NCI-H128 (cell line): ENCODE results near the gene C1orf198.

Source experiments
- DNase-seq: peaks from one replicate; lab custom pipeline; 2025; ENCODE audit not compliant: unreplicated experiment; lab: John Stamatoyannopoulos, UW

The C1orf198 gene

GRCh38 chr1:230867903-230868735, at the start of gene C1orf198:
Gene C1orf198 (minus strand): TSS chr1:230868521. CDS start chr1:230868512, 9 bp downstream.
- DNase-seq, result peak; percentile 17

- DNase-seq, result peak; percentile 37
Measured at GRCh38 chr1:230917284-230918135, 49.2 kb upstream of the C1orf198 start.

GRCh38 chr1:230916587-230917283, 48.4 kb upstream of the C1orf198 start:
- DNase-seq, result no peak

- no peak for DNase-seq
Measured at GRCh38 chr1:230915078-230915477, 46.8 kb upstream of the C1orf198 start.

- DNase-seq, result no peak
Measured at GRCh38 chr1:230913496-230913895, 45.2 kb upstream of the C1orf198 start.

GRCh38 chr1:230910755-230911117, 42.4 kb upstream of the C1orf198 start:
- no peak for DNase-seq

GRCh38 chr1:230909974-230910754, 41.8 kb upstream of the C1orf198 start:
- DNase-seq, result no peak

GRCh38 chr1:230907472-230908205, 39.3 kb upstream of the C1orf198 start:
- no peak for DNase-seq

GRCh38 chr1:230906226-230906625, 37.9 kb upstream of the C1orf198 start:
- DNase-seq, result no peak

GRCh38 chr1:230905733-230906132, 37.4 kb upstream of the C1orf198 start:
- no peak for DNase-seq

GRCh38 chr1:230902349-230902923, 34.1 kb upstream of the C1orf198 start:
- DNase-seq, result no peak

- no peak for DNase-seq
Measured at GRCh38 chr1:230901671-230902070, 33.4 kb upstream of the C1orf198 start.

- no peak for DNase-seq
Measured at GRCh38 chr1:230900984-230901383, 32.7 kb upstream of the C1orf198 start.

- DNase-seq, result no peak
Measured at GRCh38 chr1:230899841-230900251, 31.5 kb upstream of the C1orf198 start.

GRCh38 chr1:230898748-230899147, 30.4 kb upstream of the C1orf198 start:
- no peak for DNase-seq

GRCh38 chr1:230898144-230898543, 29.8 kb upstream of the C1orf198 start:
- no peak for DNase-seq

GRCh38 chr1:230896779-230897178, 28.5 kb upstream of the C1orf198 start:
- no peak for DNase-seq

- no peak for DNase-seq
Measured at GRCh38 chr1:230895452-230895851, 27.1 kb upstream of the C1orf198 start.

- DNase-seq, result no peak
Measured at GRCh38 chr1:230894664-230895063, 26.3 kb upstream of the C1orf198 start.

- no peak for DNase-seq
Measured at GRCh38 chr1:230894032-230894431, 25.7 kb upstream of the C1orf198 start.
